Tibial nerve (tissue), 4 donors: ENCODE data around the gene JPH4. TPM values are rescaled to one million over a fixed set of nuclear protein-coding genes. Genes with fewer than 3 reads are reported as not detected.

Experiments used
- DNase-seq, 2 donors: peaks; one replicate each; pipeline ENCODE4 v3.0.0-alpha.2; 2019; ENCODE audit warnings: low spot score in 2 of 2
- H3K27ac ChIP-seq, 4 donors: fragments of 200-600 bp; sonication (generic) in 3 of 4; one replicate each; pipeline ENCODE4 v1.5.1; 2017 to 2019; ENCODE audit warnings: mild to moderate bottlenecking in 1 of 4
- H3K27me3 ChIP-seq, 2 donors: fragments of 200-600 bp; sonication (generic) in 1 of 2; one replicate each; pipeline versions ENCODE4 v1.5.1 to v1.6.0; 2017 to 2019
- H3K36me3 ChIP-seq, 3 donors: fragments of 200-600 bp; sonication (generic); one replicate each; pipeline ENCODE4 v1.5.1; 2018 to 2019
- H3K4me1 ChIP-seq, 4 donors: fragments of 200-600 bp; sonication (generic) in 3 of 4; one replicate each; pipeline ENCODE4 v1.5.1; 2017 to 2019
- H3K4me3 ChIP-seq, 4 donors: fragments of 200-600 bp; sonication (generic) in 3 of 4; one replicate each; pipeline ENCODE4 v1.5.1; 2017 to 2019; ENCODE audit warnings: mild to moderate bottlenecking in 1 of 4, moderate library complexity in 1 of 4
- H3K9me3 ChIP-seq, 4 donors: fragments of 200-600 bp; sonication (generic) in 3 of 4; one replicate each; pipeline ENCODE4 v1.5.1; 2017 to 2019
- CTCF ChIP-seq, 5 experiments: fragments of 200-600 bp in 3 of 5; fragments of 450-650 bp in 2 of 5; sonication (generic) in 3 of 5; IDR thresholded peaks; one replicate each; pipeline ENCODE4 v1.5.1; 2016 to 2019; ENCODE audit warnings: antibody characterized with exemption in 5 of 5, mild to moderate bottlenecking in 3 of 5, moderate library complexity in 2 of 5
- EP300 ChIP-seq, 2 donors: sonication (generic); formaldehyde crosslinking; IDR thresholded peaks; one replicate each; pipeline ENCODE4 v1.6.1; 2017; ENCODE audit warnings: antibody characterized with exemption in 2 of 2, mild to moderate bottlenecking in 1 of 2
- POLR2A ChIP-seq, 2 donors: fragments of 450-650 bp; IDR thresholded peaks; one replicate each; pipeline ENCODE4 v1.6.1; 2017; ENCODE audit warnings: antibody characterized with exemption in 2 of 2, mild to moderate bottlenecking in 2 of 2, moderate library complexity in 2 of 2
- WGBS, 2 donors: methylation state at CpG; one replicate each; pipeline ENCODE4 v1.1.5; 2018; 5-methylcytosine and 5-hydroxymethylcytosine counted together
- total RNA-seq, 4 donors: library from RNA; depleted of rRNA; stranded (reverse); fragments of >200 nt; gene quantifications; one replicate each; pipeline ENCODE4 v1.1.0, GENCODE V29; 2016

The JPH4 gene
- total RNA-seq, 4 donors from 2014 or later, result 1.2 to 2.9 (median 2.2) TPM

GRCh38 chr14:23618415-23618988, 39.9 kb upstream of the JPH4 start:
- Histone ChIP-seq H3K4me1 (no peaks in the 10 kb centered on the region), H3K4me3 (no peak overlapping the region), H3K27ac (no peak overlapping the region), H3K36me3 (no peaks in the 10 kb centered on the region), H3K27me3 (no peaks in the 10 kb centered on the region), H3K9me3 (no peaks in the 10 kb centered on the region)
- no peak for TF ChIP-seq EP300 (IDR thresholded peaks at IDR 0.05)
- TF ChIP-seq CTCF (IDR thresholded peaks at IDR 0.05), result no peak
- no peak for DNase-seq
- whole genome bisulfite sequencing, 2 donors, result 75 to 82% methylated on average over 2 of the region's 2 CpGs

GRCh38 chr14:23617539-23617938, 38.9 kb upstream of the JPH4 start:
- Histone ChIP-seq H3K4me3 (no peak overlapping the region), H3K36me3 (no peaks in the 10 kb centered on the region), H3K9me3 (no peaks in the 10 kb centered on the region), H3K27ac (no peak overlapping the region), H3K27me3 (no peaks in the 10 kb centered on the region), H3K4me1 (no peaks in the 10 kb centered on the region)
- no peak for DNase-seq
- WGBS, 2 donors, result 40 to 67% methylated on average over 1 of the region's 1 CpG
- TF ChIP-seq POLR2A (IDR thresholded peaks at IDR 0.05) (no peak), CTCF (IDR thresholded peaks at IDR 0.05) (no peak), EP300 (IDR thresholded peaks at IDR 0.05) (no peak)

GRCh38 chr14:23615856-23616255, 37.3 kb upstream of the JPH4 start:
- Histone ChIP-seq H3K9me3 (no peaks in the 10 kb centered on the region), H3K4me1 (no peaks in the 10 kb centered on the region), H3K27ac (no peak overlapping the region), H3K4me3 (no peak overlapping the region), H3K36me3 (no peaks in the 10 kb centered on the region), H3K27me3 (no peaks in the 10 kb centered on the region)
- 43 to 46% methylated on average over 5 of the region's 5 CpGs for WGBS, 2 donors
- DNase-seq, result no peak
- no peak for TF ChIP-seq EP300 (IDR thresholded peaks at IDR 0.05)
- no peak for TF ChIP-seq POLR2A (IDR thresholded peaks at IDR 0.05)
- TF ChIP-seq CTCF (IDR thresholded peaks at IDR 0.05), result no peak

- TF ChIP-seq POLR2A (IDR thresholded peaks at IDR 0.05) (no peak), EP300 (IDR thresholded peaks at IDR 0.05) (no peak), CTCF (IDR thresholded peaks at IDR 0.05) (no peak)
- no peak overlapping the region for H3K4me3 ChIP-seq
- no peaks in the 10 kb centered on the region for H3K4me1 ChIP-seq
- no peak overlapping the region for H3K27ac ChIP-seq
- no peaks in the 10 kb centered on the region for H3K9me3 ChIP-seq
- no peaks in the 10 kb centered on the region for H3K36me3 ChIP-seq
- no peak for DNase-seq
- 32 to 61% methylated on average over 2 of the region's 2 CpGs for WGBS, 2 donors
- H3K27me3 ChIP-seq, result no peaks in the 10 kb centered on the region
Observed at GRCh38 chr14:23614395-23614828, 35.8 kb upstream of the JPH4 start.

- 83 to 84% methylated on average over 6 of the region's 6 CpGs for WGBS, 2 donors
- H3K36me3 ChIP-seq, result no peaks in the 10 kb centered on the region
Observed at GRCh38 chr14:23613242-23614070, 34.9 kb upstream of the JPH4 start.

More at GRCh38 chr14:23613242-23614070, 34.9 kb upstream of the JPH4 start:
- no peak for TF ChIP-seq CTCF (IDR thresholded peaks at IDR 0.05)
- H3K4me1 ChIP-seq, result no peaks in the 10 kb centered on the region
- no peak for DNase-seq
- no peaks in the 10 kb centered on the region for H3K9me3 ChIP-seq
- H3K4me3 ChIP-seq, result no peak overlapping the region
- no peaks in the 10 kb centered on the region for H3K27me3 ChIP-seq
- no peak overlapping the region for H3K27ac ChIP-seq
